A549 (cell line): Measurements from ENCODE around the gene ZBED6.

Experiments used
- BCL3 ChIP-seq: fragments of >200 bp; sonication (Bioruptor Twin); formaldehyde crosslinking; IDR thresholded peaks from 3 replicates; pipeline ENCODE4 v1.6.1; 2016
- CEBPB ChIP-seq, 2 experiments: fragments of >200 bp in 1 of 2; sonication (Bioruptor Twin) in 1 of 2; formaldehyde crosslinking in 1 of 2; IDR thresholded peaks; 2 replicates each; pipeline ENCODE4 v1.6.1; 2012 to 2016
- CTCF ChIP-seq: fragments of >200 bp; sonication (Bioruptor Twin); formaldehyde crosslinking; IDR thresholded peaks from 3 replicates; pipeline ENCODE4 v1.5.1; 2016
- HOXA7 ChIP-seq: fragments of 250-450 bp; sonication (Bioruptor Pico); IDR thresholded peaks from 2 replicates; pipeline ENCODE4 v1.5.0; 2020; ENCODE audit warnings: mild to moderate bottlenecking, moderate library complexity
- KDM5A ChIP-seq: fragments of 200-600 bp; sonication (generic); IDR thresholded peaks from 2 replicates; pipeline ENCODE4 v1.6.1; 2016; ENCODE audit warnings: antibody characterized with exemption, mild to moderate bottlenecking
- MAX ChIP-seq: IDR thresholded peaks from 2 replicates; pipeline ENCODE4 v1.6.1; 2012
- MYC ChIP-seq: IDR thresholded peaks from 2 replicates; pipeline ENCODE4 v1.6.1; 2012; ENCODE audit warnings: mild to moderate bottlenecking, inconsistent platforms, low read length, improper control_type of control experiment, borderline replicate concordance
- NR3C1 ChIP-seq: fragments of >200 bp; sonication (Bioruptor Twin); formaldehyde crosslinking; IDR thresholded peaks from 3 replicates; pipeline ENCODE4 v1.6.1; 2017
- PHF8 ChIP-seq: fragments of 200-600 bp; sonication (generic); IDR thresholded peaks from 2 replicates; pipeline ENCODE4 v1.6.1; 2016; ENCODE audit warnings: low read depth, mild to moderate bottlenecking, antibody characterized with exemption, moderate library complexity, borderline replicate concordance
- RFX5 ChIP-seq: fragments of 450-650 bp; IDR thresholded peaks from 2 replicates; pipeline ENCODE4 v1.7.1; 2014; ENCODE audit warnings: antibody characterized with exemption, mild to moderate bottlenecking, moderate library complexity
- SREBF2 ChIP-seq: fragments of 450-650 bp; IDR thresholded peaks from 2 replicates; pipeline ENCODE4 v1.6.1; 2014; ENCODE audit warnings: mild to moderate bottlenecking, moderate library complexity
- ZC3H11A ChIP-seq: fragments of 450-650 bp; IDR thresholded peaks from 2 replicates; pipeline ENCODE4 v1.6.1; 2014; ENCODE audit warnings: antibody characterized with exemption, mild to moderate bottlenecking

- no peak for TF ChIP-seq CEBPB (IDR thresholded peaks at IDR 0.05)
- TF ChIP-seq CTCF = no peak
- no peak for TF ChIP-seq ZC3H11A
- TF ChIP-seq BCL3 = no peak
- TF ChIP-seq MAX = no peak
- TF ChIP-seq SREBF2 = no peak
- TF ChIP-seq KDM5A = no peak
- TF ChIP-seq HOXA7 = no peak
- TF ChIP-seq RFX5 = no peak
- no peak for TF ChIP-seq MYC
- TF ChIP-seq NR3C1 = no peak
- TF ChIP-seq PHF8 = no peak
Observed at GRCh38 chr1:203769505-203770343, 25.7 kb upstream of the ZBED6 start.
